Ovary (tissue), 3 donors: ENCODE results near the gene KDELR1.

Experiments used
- CTCF ChIP-seq, 3 donors: fragments of 450-650 bp in 2 of 3; fragments of 200-600 bp in 1 of 3; IDR thresholded peaks; one replicate each; pipeline versions ENCODE4 v1.5.1 to v1.8.0; 2016 to 2022; ENCODE audit warnings: antibody characterized with exemption in 3 of 3, mild to moderate bottlenecking in 1 of 3
- EP300 ChIP-seq: sonication (generic); formaldehyde crosslinking; IDR thresholded peaks from one replicate; pipeline ENCODE4 v1.6.1; 2017; ENCODE audit warnings: antibody characterized with exemption
- POLR2A ChIP-seq: fragments of 450-650 bp; IDR thresholded peaks from one replicate; pipeline ENCODE4 v1.6.1; 2017; ENCODE audit warnings: antibody characterized with exemption, mild to moderate bottlenecking, moderate library complexity
- donor health status: DM: no; HTN: no; CAD: no.

- TF ChIP-seq CTCF (IDR thresholded peaks at IDR 0.05) (no peak), POLR2A (no peak), EP300 (no peak)
These were observed 28.0 kb upstream of the KDELR1 start for GRCh38 chr19:48419158-48419920.
